ENCODE results near the gene TACR2. TPM values are rescaled to one million over a fixed set of nuclear protein-coding genes. Genes with fewer than 3 reads are reported as not detected.

Gene TACR2
- total and polyA plus RNA-seq, 2 of the 13 experiments (the other 11 are each of a cell fraction or from before 2014, with no cell fraction given) = 0.04 TPM; not detected in 1

DNA sequence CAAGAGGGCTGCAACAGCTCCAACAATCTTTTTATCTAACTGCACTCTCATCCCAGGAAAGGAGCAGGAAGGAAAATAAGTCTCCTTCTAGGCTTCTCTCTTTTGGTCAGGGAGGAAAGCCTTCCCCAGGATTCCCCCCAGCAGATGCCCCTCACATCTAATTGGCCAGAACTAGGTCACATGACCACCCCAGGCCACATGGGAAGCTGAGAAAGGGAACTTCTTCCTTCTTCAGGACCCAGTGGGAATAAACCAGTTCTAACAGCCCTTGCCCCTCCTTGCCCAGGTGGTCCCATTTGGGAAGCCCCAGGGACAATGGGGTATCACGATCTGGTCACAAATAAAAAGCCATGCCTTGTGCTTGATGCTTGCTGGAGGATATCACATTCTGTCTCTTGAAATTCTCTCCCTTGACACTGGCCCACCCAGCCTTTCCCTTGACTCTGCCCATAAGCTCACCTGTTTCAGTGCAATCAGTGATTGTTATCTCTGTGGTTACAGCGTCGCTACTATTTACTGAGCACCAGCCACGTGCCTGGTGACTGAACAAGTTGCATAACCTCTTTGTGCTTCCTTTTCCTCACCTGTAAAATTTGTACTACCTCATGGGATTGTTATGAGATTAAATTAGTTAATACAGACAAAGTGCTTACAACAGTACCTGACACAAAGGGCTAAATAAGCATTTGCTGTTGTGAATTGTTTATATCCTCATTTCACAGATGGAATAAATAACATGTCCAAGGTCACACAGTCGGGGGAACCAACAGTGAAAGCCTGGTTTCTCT is 9.0 kb upstream of the TACR2 start (continued):
- TF ChIP-seq, protein P1, sequence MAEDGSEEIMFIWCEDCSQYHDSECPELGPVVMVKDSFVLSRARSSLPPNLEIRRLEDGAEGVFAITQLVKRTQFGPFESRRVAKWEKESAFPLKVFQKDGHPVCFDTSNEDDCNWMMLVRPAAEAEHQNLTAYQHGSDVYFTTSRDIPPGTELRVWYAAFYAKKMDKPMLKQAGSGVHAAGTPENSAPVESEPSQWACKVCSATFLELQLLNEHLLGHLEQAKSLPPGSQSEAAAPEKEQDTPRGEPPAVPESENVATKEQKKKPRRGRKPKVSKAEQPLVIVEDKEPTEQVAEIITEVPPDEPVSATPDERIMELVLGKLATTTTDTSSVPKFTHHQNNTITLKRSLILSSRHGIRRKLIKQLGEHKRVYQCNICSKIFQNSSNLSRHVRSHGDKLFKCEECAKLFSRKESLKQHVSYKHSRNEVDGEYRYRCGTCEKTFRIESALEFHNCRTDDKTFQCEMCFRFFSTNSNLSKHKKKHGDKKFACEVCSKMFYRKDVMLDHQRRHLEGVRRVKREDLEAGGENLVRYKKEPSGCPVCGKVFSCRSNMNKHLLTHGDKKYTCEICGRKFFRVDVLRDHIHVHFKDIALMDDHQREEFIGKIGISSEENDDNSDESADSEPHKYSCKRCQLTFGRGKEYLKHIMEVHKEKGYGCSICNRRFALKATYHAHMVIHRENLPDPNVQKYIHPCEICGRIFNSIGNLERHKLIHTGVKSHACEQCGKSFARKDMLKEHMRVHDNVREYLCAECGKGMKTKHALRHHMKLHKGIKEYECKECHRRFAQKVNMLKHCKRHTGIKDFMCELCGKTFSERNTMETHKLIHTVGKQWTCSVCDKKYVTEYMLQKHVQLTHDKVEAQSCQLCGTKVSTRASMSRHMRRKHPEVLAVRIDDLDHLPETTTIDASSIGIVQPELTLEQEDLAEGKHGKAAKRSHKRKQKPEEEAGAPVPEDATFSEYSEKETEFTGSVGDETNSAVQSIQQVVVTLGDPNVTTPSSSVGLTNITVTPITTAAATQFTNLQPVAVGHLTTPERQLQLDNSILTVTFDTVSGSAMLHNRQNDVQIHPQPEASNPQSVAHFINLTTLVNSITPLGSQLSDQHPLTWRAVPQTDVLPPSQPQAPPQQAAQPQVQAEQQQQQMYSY (CRISPR knock-in tag; IDR thresholded peaks at IDR 0.05) = no peak
- TF ChIP-seq, protein P2, sequence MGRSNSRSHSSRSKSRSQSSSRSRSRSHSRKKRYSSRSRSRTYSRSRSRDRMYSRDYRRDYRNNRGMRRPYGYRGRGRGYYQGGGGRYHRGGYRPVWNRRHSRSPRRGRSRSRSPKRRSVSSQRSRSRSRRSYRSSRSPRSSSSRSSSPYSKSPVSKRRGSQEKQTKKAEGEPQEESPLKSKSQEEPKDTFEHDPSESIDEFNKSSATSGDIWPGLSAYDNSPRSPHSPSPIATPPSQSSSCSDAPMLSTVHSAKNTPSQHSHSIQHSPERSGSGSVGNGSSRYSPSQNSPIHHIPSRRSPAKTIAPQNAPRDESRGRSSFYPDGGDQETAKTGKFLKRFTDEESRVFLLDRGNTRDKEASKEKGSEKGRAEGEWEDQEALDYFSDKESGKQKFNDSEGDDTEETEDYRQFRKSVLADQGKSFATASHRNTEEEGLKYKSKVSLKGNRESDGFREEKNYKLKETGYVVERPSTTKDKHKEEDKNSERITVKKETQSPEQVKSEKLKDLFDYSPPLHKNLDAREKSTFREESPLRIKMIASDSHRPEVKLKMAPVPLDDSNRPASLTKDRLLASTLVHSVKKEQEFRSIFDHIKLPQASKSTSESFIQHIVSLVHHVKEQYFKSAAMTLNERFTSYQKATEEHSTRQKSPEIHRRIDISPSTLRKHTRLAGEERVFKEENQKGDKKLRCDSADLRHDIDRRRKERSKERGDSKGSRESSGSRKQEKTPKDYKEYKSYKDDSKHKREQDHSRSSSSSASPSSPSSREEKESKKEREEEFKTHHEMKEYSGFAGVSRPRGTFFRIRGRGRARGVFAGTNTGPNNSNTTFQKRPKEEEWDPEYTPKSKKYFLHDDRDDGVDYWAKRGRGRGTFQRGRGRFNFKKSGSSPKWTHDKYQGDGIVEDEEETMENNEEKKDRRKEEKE (IDR thresholded peaks at IDR 0.05) = no peak
- no peak for TF ChIP-seq ZNF75D (CRISPR knock-in tag; IDR thresholded peaks at IDR 0.05; ENCODE audit: borderline replicate concordance)
- peak; percentile 93 for TF ChIP-seq GATA4 (IDR thresholded peaks at IDR 0.05; ENCODE audit: borderline replicate concordance, low read depth)
- TF ChIP-seq, protein P3, sequence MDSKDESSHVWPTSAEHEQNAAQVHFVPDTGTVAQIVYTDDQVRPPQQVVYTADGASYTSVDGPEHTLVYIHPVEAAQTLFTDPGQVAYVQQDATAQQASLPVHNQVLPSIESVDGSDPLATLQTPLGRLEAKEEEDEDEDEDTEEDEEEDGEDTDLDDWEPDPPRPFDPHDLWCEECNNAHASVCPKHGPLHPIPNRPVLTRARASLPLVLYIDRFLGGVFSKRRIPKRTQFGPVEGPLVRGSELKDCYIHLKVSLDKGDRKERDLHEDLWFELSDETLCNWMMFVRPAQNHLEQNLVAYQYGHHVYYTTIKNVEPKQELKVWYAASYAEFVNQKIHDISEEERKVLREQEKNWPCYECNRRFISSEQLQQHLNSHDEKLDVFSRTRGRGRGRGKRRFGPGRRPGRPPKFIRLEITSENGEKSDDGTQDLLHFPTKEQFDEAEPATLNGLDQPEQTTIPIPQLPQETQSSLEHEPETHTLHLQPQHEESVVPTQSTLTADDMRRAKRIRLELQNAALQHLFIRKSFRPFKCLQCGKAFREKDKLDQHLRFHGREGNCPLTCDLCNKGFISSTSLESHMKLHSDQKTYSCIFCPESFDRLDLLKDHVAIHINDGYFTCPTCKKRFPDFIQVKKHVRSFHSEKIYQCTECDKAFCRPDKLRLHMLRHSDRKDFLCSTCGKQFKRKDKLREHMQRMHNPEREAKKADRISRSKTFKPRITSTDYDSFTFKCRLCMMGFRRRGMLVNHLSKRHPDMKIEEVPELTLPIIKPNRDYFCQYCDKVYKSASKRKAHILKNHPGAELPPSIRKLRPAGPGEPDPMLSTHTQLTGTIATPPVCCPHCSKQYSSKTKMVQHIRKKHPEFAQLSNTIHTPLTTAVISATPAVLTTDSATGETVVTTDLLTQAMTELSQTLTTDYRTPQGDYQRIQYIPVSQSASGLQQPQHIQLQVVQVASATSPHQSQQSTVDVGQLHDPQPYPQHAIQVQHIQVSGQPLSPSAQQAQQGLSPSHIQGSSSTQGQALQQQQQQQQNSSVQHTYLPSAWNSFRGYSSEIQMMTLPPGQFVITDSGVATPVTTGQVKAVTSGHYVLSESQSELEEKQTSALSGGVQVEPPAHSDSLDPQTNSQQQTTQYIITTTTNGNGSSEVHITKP (CRISPR knock-in tag; IDR thresholded peaks at IDR 0.05; ENCODE audit: low read depth) = no peak
- no peak for TF ChIP-seq TSC22D2 (CRISPR knock-in tag; IDR thresholded peaks at IDR 0.05; ENCODE audit: borderline replicate concordance)
- no peak for TF ChIP-seq RNF2 (conservative IDR thresholded peaks at IDR 0.05; ENCODE audit: low read depth)
- TF ChIP-seq ATF7 (IDR thresholded peaks at IDR 0.05) = no peak
- no peak; the same call in 1 of the 2 replicates for TF ChIP-seq ATF7 (CRISPR knock-in tag; IDR thresholded peaks at IDR 0.05)
- no peak for TF ChIP-seq HOXA5 (CRISPR knock-in tag; IDR thresholded peaks at IDR 0.05)
- peak; percentile 80 for TF ChIP-seq ZNF746 (CRISPR knock-in tag; IDR thresholded peaks at IDR 0.05)
- TF ChIP-seq ZNF713 (CRISPR knock-in tag; IDR thresholded peaks at IDR 0.05) = no peak
- TF ChIP-seq, protein P4, sequence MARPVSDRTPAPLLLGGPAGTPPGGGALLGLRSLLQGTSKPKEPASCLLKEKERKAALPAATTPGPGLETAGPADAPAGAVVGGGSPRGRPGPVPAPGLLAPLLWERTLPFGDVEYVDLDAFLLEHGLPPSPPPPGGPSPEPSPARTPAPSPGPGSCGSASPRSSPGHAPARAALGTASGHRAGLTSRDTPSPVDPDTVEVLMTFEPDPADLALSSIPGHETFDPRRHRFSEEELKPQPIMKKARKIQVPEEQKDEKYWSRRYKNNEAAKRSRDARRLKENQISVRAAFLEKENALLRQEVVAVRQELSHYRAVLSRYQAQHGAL (CRISPR knock-in tag; IDR thresholded peaks at IDR 0.05; ENCODE audit: not compliant biosample characterization) = no peak
- TF ChIP-seq FOXC1 (CRISPR knock-in tag; IDR thresholded peaks at IDR 0.05; ENCODE audit: borderline replicate concordance) = no peak
- no peak for TF ChIP-seq ZNF367 (CRISPR knock-in tag; IDR thresholded peaks at IDR 0.05; ENCODE audit: borderline replicate concordance)
- 0 out of 2 replicates have a peak, but pooled peaks have one; percentile 48 for TF ChIP-seq GABPB1 (CRISPR knock-in tag; IDR thresholded peaks at IDR 0.05)
- TF ChIP-seq ZNF468 (CRISPR knock-in tag; IDR thresholded peaks at IDR 0.05) = no peak

All from HepG2 (cell line).